Mammary epithelial cell (primary cell): ENCODE measurements around the gene AMBP.

Experiments
- CTCF ChIP-seq, 2 donors: IDR thresholded peaks in 1 of 2; conservative IDR thresholded peaks in 1 of 2; 2 replicates each; pipeline ENCODE4 v1.5.1; 2011 to 2012; ENCODE audit warnings: inconsistent platforms in 2 of 2, low read length in 2 of 2, mild to moderate bottlenecking in 2 of 2, control low read depth in 1 of 2, low read depth in 1 of 2; ENCODE audit not compliant: insufficient read depth in 1 of 2; ENCODE audit errors: extremely low read depth in 1 of 2
- EZH2 ChIP-seq: IDR thresholded peaks from 2 replicates; pipeline ENCODE4 v1.6.1; 2012; ENCODE audit warnings: low read length, inconsistent platforms, borderline replicate concordance

GRCh38 chr9:114049441-114050225 lies 28.5 kb downstream of the AMBP start:
- TF ChIP-seq CTCF (conservative IDR thresholded peaks at IDR 0.05 in 1 of 2, IDR thresholded peaks at IDR 0.05 in 1 of 2; ENCODE audit: extremely low read depth in 1 of 2, insufficient read depth in 1 of 2, low read depth in 1 of 2, low read length in 2 of 2) = no peak
- TF ChIP-seq EZH2 = no peak
